Hippocampal formation (tissue), 2 donors: ENCODE measurements around the gene KCTD19.

Source experiments
- DNase-seq, 2 donors: peaks; one replicate each; lab custom pipeline; 2025; lab: John Stamatoyannopoulos, UW

Gene KCTD19

DNA sequence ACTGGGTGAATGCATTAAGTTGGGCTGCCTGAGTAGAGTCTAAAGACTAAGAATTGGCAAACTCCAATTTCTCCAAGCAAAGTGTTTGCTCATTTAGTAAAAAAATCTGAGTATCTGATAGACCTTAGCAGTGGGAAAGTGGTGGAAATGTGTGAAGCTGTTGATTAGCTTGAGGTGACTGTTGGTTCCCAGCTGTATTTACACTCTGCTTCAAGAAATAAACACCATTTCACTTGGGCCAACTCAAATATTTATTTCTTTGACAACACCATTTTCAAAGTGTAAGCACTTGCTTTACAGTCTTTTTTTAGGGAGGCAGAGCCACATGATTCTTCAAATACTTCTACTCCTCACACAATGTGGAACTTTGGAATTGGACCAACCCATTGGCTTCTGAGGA is 8.7 kb downstream of the KCTD19 start:
- no peak for DNase-seq

GRCh38 chr16:67312719-67313118 is 13.8 kb downstream of the KCTD19 start:
- no peak for DNase-seq

- no peak for DNase-seq
Observed at GRCh38 chr16:67311607-67312488, 14.7 kb downstream of the KCTD19 start.

DNA sequence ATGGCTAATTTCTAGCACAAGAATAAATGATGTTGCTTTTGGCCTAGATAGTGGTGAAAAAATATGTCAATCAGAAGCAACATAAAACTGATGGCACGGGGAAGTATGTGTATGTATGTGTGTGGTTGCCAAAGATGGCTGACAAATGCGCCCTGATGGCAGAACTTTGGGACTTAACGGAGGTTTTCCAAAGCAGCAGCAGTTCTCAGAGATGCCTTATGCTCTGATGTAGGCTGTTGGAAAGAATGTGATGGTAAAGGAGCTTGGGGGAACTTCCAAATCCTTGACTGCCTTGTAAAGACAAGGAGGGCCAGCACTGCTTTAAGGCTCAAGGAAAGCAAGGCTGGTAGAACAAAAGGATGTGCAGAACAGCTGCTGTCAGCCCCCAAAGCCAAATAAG is 16.0 kb downstream of the KCTD19 start:
- no peak for DNase-seq

GRCh38 chr16:67305216-67306071 is 21.1 kb downstream of the KCTD19 start:
- DNase-seq: no peak

DNA sequence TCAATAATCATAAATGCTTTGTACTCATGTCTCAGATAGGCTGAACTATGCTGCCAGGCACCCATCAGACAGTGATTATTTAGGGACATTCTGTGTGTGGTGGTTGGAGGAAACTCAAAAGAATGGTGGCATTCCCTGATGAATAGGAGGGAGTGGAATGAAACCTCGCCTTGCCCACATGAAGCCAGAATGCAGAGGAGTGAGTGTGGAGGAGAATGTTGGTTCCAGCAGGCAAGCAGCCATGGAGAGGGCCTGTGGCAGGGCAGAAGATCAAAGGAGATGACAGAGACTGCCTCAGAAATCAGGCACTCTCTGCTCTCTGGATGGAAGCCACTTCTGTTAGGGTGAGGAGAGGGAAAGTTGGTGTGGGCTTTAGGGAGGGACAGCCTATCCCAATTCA is 22.5 kb downstream of the KCTD19 start:
- DNase-seq: no peak

- no peak for DNase-seq
Observed at GRCh38 chr16:67302970-67303369, 23.6 kb downstream of the KCTD19 start.

- no peak for DNase-seq
Observed at GRCh38 chr16:67302076-67302475, 24.5 kb downstream of the KCTD19 start.

- no peak for DNase-seq
Observed at GRCh38 chr16:67301080-67301782, 25.3 kb downstream of the KCTD19 start.

GRCh38 chr16:67299269-67299668 is 27.3 kb downstream of the KCTD19 start:
- no peak for DNase-seq

DNA sequence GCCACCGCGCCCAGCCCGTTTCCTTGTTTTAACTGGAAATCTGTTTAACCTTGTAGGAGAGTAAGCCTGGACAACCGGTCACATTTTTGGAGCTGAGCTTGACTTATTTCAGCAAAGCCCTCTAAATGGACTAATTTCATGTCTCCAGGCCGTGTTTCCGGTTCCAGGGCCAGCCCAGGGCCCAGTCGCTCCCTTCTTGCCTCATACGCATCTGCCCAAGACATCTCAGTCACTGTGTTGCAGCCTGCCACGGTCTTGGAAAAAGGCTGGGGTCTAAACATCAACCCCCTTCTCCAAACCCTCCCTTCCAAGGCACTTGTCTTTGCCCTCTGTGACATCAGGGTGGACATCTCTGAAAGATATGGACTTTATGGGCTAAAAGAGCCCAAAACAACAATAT is 28.3 kb downstream of the KCTD19 start:
- no peak for DNase-seq

DNA sequence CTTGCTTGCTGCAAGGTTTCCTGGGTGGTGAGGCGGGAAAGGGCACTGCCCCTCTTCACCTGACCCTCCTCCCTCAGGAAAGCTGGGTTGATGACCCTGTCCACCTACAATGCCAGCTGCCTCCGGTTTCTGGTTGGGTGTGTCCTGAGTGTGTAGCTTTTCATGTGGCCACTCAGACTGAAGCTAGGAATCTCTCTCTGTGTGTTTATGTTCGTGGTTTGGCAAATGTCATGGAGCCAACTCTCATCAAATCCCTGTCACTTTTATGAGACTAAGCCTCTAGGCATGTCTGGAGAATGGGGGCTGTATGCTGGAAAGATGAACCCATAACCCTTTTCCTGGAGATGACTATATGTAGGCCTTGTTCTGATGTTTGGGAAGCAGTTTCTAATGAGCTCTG is 30.1 kb downstream of the KCTD19 start:
- no peak for DNase-seq

- no peak for DNase-seq
Observed at GRCh38 chr16:67294938-67295361, 31.6 kb downstream of the KCTD19 start.

DNA sequence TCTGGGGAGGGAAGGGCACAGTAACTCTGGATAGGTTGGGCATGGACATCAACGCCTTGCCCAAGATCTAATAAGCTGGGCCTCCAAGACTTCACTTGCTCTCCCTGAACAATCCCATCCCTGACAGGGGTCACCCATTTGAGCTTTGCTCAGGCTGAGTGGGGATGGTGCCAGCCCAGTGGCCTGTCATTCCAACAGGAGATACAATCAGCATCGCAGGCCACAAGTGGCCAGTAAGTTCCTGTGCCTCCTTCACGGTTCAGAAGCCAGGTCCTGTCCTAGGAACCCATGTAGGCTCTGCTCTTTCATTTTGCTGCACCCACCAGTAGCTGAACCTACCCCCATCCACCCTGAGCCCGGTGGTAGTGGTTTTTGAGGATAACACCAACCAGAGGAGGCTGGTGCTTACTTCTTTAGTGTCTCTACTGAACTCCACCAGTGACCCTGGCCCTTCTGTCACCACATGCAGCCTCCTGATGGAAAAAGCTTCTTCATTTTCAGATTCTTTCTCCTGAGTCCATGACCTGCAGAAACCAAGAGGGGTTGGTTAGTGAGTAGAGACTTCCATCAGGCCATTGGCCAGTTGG is 32.3 kb downstream of the KCTD19 start:
- DNase-seq: no peak

DNA sequence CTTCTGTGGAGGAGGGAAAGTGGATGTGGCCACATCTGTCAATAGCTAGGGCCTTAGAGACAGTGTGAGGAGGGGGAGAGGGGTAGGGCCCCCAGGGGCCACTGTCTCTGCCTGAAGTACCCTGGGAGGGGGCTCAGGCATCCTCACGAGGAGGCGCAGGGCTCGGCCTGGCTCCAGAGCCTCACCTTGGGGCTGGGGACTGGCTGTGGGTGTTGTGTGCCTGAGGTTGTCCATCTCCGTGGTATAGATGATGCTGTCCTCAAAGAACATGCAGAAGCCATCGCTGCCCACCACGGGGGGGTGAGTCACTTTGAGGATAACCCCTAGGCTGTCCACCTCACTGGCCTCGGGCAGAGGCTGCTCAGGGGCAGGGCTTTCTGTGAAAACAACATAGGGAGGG is 35.1 kb downstream of the KCTD19 start:
- DNase-seq: no peak

DNA sequence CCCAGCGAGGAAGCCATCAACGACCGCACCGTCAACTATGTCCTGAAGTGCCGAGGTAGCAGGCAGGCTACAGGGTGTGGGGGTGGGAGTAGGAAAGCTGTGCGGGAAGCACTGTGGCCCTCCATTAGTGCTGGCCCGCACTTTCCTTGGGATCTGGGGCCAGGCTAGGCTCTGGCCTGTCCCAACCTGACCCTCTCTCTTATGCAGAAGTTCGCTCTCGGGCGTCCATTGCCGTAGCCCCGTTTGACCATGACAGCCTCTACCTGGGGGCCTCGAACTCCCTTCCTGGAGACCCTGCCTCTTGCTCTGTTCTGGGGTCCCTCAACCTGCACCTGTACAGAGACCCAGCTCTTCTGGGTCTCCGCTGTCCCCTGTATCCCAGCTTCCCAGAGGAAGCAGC is 38.6 kb downstream of the KCTD19 start:
- no peak for DNase-seq

DNA sequence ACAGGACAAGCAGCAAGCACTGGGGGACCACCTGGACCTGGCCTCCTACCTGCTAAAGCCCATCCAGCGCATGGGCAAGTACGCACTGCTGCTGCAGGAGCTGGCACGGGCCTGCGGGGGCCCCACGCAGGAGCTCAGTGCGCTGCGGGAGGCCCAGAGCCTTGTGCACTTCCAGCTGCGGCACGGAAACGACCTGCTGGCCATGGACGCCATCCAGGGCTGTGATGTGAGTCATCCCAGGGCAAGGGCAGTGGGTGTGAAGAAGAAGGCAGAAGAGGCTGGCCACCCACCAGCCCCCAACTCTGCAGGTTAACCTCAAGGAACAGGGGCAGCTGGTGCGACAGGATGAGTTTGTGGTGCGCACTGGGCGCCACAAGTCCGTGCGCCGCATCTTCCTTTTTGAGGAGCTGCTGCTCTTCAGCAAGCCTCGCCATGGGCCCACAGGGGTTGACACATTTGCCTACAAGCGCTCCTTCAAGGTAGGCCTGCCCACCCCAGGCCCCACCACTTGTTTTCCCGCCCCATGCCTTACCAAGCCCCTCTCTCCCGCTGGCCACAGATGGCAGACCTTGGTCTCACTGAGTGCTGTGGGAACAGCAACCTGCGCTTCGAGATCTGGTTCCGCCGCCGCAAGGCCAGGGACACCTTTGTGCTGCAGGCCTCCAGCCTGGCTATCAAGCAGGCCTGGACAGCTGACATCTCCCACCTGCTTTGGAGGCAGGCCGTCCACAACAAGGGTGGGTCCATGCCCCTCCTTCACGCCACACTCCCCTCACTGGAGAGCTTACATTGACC is 39.9 kb downstream of the KCTD19 start:
- no peak for DNase-seq

DNA sequence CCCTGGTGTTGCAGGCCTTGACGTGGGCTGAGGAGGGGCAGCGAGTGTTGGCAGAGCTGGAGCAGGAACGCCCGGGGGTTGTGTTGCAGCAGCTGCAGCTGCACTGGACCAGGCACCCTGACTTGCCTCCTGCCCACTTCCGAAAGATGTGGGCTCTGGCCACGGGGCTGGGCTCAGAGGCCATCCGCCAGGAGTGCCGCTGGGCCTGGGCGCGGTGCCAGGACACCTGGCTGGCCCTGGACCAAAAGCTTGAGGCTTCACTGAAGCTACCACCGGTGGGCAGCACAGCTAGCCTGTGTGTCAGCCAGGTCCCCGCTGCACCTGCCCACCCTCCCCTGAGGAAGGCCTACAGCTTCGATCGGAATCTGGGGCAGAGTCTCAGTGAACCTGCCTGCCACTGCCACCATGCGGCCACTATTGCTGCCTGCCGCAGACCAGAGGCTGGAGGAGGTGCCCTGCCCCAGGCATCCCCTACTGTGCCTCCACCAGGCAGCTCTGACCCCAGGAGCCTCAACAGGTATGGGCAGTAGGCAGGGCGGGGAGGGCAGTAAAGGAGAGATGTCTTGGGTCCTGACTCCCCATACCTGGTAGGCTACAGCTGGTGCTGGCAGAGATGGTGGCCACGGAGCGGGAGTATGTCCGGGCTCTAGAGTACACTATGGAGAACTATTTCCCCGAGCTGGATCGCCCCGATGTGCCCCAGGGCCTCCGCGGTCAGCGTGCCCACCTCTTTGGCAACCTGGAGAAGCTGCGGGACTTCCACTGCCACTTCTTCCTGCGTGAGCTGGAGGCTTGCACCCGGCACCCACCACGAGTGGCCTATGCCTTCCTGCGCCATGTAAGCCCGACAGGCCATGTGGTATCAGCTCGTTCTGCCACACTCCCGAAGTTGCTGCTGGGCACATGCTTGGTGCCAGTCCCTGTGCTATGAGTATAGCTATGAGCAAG is 41.6 kb downstream of the KCTD19 start:
- no peak for DNase-seq

GRCh38 chr16:67283826-67284555 is 42.5 kb downstream of the KCTD19 start:
- no peak for DNase-seq
